Gastroesophageal sphincter (tissue), 3 donors: ENCODE measurements around the gene NUAK1.

ENCODE experiments used
- EP300 ChIP-seq: sonication (generic); formaldehyde crosslinking; IDR thresholded peaks from one replicate; pipeline ENCODE4 v1.6.1; 2017; ENCODE audit warnings: antibody characterized with exemption, mild to moderate bottlenecking
- POLR2A ChIP-seq, 2 donors: fragments of 450-650 bp; IDR thresholded peaks; one replicate each; pipeline ENCODE4 v1.6.1; 2017; ENCODE audit warnings: antibody characterized with exemption in 2 of 2, mild to moderate bottlenecking in 2 of 2, moderate library complexity in 1 of 2
- TF ChIP-seq, protein P1 (sequence below), 4 experiments: fragments of 200-600 bp in 2 of 4; fragments of 450-650 bp in 2 of 4; sonication (generic) in 1 of 4; IDR thresholded peaks; one replicate each; pipeline ENCODE4 v1.5.1; 2017 to 2019; ENCODE audit warnings: antibody characterized with exemption in 4 of 4, mild to moderate bottlenecking in 2 of 4, moderate library complexity in 2 of 4

GRCh38 chr12:106149096-106149784 is 10.5 kb upstream of the NUAK1 start:
- TF ChIP-seq, protein P1, sequence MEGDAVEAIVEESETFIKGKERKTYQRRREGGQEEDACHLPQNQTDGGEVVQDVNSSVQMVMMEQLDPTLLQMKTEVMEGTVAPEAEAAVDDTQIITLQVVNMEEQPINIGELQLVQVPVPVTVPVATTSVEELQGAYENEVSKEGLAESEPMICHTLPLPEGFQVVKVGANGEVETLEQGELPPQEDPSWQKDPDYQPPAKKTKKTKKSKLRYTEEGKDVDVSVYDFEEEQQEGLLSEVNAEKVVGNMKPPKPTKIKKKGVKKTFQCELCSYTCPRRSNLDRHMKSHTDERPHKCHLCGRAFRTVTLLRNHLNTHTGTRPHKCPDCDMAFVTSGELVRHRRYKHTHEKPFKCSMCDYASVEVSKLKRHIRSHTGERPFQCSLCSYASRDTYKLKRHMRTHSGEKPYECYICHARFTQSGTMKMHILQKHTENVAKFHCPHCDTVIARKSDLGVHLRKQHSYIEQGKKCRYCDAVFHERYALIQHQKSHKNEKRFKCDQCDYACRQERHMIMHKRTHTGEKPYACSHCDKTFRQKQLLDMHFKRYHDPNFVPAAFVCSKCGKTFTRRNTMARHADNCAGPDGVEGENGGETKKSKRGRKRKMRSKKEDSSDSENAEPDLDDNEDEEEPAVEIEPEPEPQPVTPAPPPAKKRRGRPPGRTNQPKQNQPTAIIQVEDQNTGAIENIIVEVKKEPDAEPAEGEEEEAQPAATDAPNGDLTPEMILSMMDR (IDR thresholded peaks at IDR 0.05): peak in 3 of 4 experiments; percentile 46 to 62 (median 52)
- TF ChIP-seq EP300: no peak
- TF ChIP-seq POLR2A (IDR thresholded peaks at IDR 0.05): no peak
